GM12892 (cell line): ENCODE results near the gene IL17C.
"Not testable (repeated sequence)": the region's sequence is repeated elsewhere in the genome, so short reads cannot be mapped to it uniquely, and the experiment has no call there.

Experiments used
- DNase-seq: peaks from one replicate; pipeline ENCODE4 v3.0.0; 2011; ENCODE audit not compliant: insufficient read length
- FAIRE-seq: peaks from 2 replicates; lab custom pipeline; 2011; peaks lifted over from hg19 to GRCh38; lab: Jason Lieb, UNC
- POLR2A ChIP-seq: IDR thresholded peaks from 2 replicates; pipeline ENCODE4 v1.6.1; 2011; ENCODE audit warnings: low read depth, low read length, control low read depth
- POLR2AphosphoS5 ChIP-seq: IDR thresholded peaks from 2 replicates; pipeline ENCODE4 v1.6.1; 2011; ENCODE audit warnings: low read depth, low read length, control low read depth
- TAF1 ChIP-seq: IDR thresholded peaks from 2 replicates; pipeline ENCODE4 v1.6.1; 2011; ENCODE audit warnings: low read depth, mild to moderate bottlenecking, control low read depth, low read length, borderline replicate concordance

IL17C gene

DNA sequence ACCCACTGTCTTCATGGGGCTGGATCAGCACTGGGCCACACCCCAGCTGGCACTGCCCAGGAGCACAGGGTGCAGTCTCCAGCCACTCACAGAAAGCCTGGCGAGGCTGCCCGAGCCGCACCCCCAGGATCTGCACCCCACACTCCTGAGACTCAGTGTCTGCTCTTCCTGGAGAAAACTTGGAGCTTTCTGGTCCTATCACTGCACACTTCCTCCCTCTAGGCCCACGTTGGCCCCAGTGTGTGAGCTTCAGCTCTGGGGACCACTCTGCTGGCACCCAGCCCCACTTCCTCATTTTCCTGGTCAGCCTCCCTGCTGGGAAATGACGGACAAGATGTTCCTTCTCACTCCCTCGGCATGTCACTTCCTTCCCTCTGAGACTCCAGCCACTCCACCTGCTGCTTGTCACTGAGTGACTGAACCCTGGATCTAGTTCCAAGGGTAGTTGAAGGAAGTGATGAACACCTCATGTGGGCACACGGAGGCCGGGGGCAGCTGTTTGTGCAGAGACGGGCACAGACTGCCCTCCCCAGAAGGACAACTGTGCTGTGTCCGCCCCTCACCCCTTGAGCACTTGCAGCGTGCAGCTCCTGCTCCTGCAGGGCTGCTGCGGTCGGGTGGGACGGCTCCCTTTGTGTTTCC is 39.2 kb upstream of the IL17C start:
- FAIRE-seq: no peak
- no peak for DNase-seq
- no peak for TF ChIP-seq POLR2A

DNA sequence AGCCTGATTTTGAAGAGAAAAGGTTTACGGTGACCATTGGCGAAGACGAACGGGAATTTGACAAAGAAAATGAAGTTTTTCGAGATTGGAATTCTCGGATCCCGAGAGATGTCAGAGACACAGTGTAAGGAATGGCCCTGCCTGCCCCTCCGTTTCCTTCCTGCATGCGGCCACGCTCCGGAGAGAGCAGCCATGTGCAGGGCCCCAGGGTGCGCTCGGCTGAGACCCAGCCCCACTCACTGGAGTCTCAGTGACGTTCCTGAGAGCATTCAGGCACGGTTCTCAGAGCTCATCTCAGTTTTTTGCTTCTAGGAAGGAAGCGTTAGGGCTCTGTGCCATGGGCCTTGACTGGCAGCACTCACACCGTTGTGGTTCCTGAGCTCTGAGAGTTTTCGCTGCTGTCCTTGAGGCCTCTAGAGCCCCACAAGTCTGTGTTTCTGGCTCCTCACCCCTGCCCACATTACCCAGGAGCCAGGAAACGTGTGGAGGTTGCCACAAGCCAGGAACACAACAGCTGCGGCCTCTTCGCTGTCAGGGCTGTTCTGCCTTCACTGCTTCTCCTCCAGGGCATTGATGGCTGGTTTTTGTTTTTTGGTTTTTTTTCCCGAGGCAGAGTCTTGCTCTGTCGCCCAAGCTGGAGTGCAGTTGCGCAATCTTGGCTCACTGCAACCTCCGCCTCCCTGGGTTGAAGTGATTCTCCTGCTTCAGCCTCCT is 38.4 kb upstream of the IL17C start:
- no peak for TF ChIP-seq POLR2A
- TF ChIP-seq POLR2AphosphoS5: no peak
- FAIRE-seq: no peak
- DNase-seq: no peak

DNA sequence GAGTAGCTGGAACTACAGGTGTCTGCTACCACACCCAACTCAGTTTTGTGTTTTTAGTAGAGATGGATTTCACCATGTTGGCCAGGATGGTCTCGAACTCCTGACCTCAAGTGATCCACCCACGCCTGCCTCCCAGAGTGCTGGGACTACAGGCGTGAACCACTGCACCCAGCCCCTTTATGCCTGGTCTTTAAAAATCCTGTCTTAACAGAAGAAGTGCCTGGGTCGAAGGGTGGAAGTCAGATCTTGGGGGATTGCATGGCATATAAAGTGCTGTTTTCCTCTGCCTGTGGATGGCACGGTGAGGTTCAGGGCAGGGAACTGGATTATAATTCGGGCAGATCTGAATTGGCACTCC is 37.9 kb upstream of the IL17C start:
- TF ChIP-seq TAF1: no peak
- TF ChIP-seq POLR2A: no peak
- TF ChIP-seq POLR2AphosphoS5: no peak
- FAIRE-seq: no peak
- no peak for DNase-seq

DNA sequence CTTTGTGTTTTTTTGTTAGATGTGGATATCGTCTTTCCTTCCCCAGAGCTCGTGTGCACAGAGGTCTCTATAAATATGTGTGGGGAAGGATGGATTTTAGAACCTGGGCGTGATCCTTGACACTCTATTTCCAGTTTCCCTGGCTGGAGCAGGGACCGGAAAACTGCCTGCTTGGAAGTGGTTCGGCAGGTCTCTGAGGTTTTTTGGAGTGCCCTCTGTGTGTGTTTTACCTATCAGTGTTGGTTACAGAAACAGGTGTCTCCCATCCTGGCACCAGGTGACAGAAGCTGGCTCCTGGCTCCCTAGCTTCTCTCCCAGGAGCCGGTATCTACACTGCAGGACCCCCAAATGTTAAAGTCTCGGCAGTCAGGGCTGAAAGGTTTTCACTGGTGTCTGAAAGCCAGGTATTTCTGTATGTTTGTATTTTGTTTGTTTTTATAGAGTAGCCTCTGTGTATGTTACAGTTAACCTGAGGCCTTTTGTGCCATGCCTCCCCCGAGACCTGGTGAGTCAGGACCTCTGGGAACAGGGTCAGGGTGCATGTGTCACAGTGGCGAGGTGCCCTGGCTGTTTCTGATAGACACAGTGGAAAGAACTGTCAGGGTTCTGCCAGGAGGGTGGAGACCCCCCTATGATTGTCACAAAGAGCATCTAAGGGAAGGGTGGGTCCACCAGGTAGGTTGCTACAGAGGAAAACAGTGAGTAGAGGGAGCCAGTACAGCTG is 36.9 kb upstream of the IL17C start:
- no peak for FAIRE-seq
- DNase-seq: no peak
- TF ChIP-seq POLR2A: no peak

DNA sequence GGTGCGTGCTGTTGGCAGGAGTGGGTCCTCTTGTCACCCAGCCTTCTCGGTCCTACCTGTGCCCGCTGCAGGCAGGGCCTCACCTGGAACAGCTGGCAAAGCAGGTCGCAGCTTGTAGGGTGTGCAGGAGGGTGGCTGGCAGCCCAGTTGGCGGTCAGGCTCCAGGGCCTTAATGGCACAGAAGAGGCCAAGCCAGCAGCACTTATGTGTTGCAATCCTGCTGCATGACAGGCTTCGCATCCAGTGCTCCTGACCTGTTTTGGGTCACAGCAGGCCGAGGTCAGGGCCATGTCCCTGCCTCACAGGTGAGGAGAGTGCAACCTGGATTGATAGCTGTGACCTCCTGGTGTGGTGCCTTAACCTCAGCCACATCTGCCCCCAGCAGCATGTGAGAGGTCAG is 36.3 kb upstream of the IL17C start:
- FAIRE-seq (no peak), DNase-seq (no peak)
- TF ChIP-seq POLR2AphosphoS5: no peak
- TF ChIP-seq POLR2A: no peak
- TF ChIP-seq TAF1: no peak

DNA sequence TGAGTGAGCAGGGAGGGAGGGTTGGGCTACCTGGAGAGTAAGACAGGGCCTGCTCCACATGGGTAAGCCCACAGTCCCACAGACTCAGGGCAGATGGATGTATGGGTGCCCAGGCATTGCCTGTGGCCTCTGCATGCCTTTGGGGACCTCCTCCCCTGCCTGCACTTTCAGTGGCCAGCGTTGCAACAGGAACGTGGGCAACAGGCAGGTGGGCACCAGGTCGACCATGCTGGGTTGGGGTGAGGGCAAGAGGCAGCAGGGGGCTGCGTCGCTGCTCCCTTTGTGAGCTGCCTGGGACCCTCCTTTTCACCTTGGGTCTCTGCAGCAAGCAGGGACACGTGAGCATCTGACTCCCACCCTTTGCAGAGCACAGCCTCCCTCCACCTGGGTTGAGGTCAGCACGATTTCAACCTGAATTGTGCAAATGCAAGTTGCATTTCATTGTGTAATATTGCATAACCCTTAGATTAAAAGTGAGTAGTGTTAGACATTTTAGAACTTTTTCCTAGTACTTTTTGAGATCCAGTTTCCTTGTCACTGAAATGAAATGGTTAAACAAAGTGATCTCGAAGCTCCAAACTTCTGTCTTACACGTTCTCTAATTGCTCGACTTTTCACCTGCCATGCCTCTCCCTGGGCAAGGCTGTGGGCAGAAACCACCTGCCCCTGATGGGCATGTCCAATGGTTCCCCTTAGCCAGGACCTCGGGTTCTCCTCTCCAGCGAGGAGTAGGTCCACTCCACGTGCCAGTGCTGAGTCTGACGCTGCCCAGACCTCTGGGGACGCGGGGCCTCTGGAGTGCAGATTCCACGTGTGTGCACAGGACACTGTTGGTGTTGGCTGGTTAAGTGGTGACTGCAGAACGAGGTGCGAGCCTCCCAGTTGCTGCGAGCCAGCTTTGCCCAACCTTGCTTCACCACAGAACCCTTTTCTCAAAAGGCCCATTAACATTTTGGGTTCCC is 32.9 kb upstream of the IL17C start:
- no peak for FAIRE-seq
- DNase-seq: no peak
- TF ChIP-seq TAF1 (no peak), POLR2A (no peak), POLR2AphosphoS5 (no peak)

DNA sequence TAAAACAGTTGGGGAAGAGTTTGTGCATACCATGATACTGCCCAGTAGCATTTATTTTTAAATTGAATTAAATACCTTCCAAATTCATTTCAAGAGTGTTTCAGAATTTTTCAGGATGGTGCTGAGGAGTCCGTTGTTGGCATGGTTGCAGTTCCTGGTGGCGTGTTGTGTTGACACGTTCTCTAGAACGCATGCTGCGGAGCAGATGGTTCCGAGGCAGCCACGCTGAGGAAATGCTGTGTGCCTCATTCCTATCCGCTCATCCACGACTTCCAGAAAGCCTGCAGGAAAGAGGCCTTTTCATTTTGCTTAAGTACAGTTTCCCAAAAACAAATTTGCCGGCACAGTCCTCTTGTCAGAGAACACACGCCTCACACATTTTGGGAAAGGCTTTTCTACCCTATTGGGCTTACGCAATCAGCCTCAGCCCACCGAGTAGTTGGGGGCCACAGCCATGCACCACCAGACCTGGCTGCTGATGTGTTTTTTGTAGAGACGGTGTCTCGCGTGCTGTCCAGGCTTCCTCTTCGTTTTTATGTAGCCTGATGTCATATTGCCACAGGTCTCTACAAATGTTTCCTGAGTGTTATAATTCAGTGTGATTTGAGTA is 32.1 kb upstream of the IL17C start:
- TF ChIP-seq TAF1 (no peak), POLR2AphosphoS5 (no peak), POLR2A (no peak)
- FAIRE-seq (no peak), DNase-seq (no peak)

DNA sequence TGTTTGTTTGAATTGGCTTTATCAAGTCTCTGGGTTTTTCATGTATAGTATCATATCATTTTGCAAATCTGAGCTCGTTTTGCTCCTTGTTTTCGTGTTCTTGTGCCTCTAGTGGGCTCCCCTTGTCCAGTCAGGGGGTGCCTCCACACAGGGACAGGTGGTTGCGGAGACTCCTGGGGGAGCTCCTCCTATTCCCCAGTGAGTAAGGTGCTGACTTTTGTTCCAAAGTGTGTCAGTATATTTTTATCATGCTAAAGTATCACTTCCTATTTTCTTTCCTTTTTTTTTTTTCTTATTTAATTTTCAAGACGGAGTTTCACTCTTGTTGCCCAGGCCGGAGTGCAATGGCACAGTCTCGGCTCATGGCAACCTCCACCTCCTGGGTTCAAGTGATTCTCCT is 30.3 kb upstream of the IL17C start:
- TF ChIP-seq POLR2AphosphoS5: no peak
- no peak for TF ChIP-seq POLR2A
- FAIRE-seq (no peak), DNase-seq (no peak)

DNA sequence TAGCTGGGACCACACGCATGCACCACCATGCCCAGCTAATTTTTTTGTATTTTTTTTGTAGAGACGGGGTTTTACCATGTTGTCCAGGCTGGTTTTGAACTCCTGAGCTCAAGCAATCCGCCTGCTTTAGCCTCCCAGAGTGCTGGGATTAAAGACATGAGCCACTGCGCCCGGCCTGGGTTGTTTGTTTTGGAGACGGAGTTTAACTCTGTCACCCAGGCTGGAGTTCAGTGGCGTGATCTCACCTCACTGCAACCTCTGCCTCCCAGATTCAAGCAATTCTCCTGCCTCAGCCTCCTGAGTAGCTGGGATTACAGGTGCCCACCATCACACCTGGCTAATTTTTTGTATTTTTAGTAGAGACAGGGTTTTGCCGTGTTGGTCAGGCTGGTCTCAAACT is 28.9 kb upstream of the IL17C start:
- DNase-seq, FAIRE-seq: not testable (repeated sequence)

DNA sequence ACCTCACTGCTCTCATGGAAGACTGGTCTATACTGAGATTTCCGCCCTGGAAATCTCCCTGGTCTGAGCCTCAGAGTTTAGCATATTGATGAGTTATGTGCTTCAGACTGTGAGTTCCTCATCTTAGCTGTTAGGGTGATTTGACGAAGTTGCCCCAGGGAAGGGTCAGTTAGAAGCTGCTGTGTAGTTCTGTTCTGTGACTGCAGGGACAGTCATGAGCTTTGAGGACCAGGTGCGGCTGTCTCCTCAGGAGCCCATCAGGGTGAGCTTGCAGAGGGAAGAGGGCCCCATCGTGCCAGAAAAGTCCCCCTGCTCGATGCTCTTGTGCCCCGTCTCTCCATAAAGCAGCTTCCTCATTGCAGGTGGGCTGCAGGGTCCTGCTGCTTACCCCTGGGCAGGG is 28.3 kb upstream of the IL17C start:
- TF ChIP-seq POLR2AphosphoS5 (no peak), POLR2A (no peak), TAF1 (no peak)
- FAIRE-seq (no peak), DNase-seq (no peak)
